ENCODE data around the gene RHOT1.

- TF ChIP-seq CTCF (IDR thresholded peaks at IDR 0.05) (no peak), ZFX (IDR thresholded peaks at IDR 0.05; ENCODE audit: borderline replicate concordance) (no peak)
Measured at GRCh38 chr17:32124985-32125847, 17.1 kb upstream of the RHOT1 start.

Data from 22Rv1 (cell line).